Femur (tissue), 1 donor: ENCODE data around the gene ZC3H12D.
"Not testable (repeated sequence)": the region's sequence is repeated elsewhere in the genome, so short reads cannot be mapped to it uniquely, and the experiment has no call there.

Experiments
- DNase-seq: peaks from one replicate; pipeline ENCODE4 v3.0.0-alpha.2; 2017

The ZC3H12D gene

DNA sequence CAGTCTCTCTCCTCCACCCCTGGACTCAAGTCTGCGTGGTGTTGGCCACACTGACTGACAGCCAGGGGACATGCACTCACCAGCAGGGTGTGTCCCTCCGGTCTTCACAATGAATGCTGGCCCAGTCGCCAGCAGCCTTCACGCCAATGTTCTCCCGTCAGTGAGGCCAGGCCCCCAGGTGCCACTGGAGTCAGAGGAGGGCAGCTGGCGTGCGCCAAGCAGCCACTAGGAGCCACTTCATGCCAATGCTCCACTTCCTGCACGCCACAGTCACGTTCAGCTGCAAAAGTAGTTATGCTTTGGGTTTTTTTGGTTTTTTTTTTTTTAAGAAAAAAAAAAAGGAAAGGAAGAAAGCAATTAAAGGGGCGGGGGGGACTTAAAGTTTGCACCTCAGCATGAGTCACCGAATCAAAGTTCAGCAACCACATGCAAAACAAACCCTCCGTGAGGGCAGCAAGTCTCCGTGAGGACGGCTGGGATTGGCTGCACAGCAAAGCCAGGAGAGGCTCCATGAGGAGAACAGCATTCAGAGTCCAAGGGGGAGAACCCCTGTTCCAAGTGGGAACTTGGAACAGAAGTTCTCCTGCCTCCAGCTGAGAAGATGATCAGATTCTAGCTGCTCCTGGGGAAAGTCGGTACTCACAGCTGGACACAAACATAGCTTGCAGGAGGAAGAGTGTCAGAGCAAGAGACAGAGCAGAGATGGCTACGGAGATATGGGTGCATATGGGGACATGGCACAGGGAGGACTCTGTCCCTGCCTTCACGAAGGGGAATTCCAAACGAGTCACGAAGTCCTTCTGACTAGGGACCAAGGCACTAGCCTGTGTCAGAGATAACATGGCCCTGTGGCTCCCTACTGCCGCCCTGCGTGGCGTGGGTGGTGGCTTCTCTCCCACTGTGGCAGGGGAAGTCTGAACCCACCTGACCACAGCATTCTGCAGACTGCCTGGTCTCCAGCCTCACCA, at the start of gene ZC3H12D:
Gene ZC3H12D, minus strand, starts transcription at position 282 of the 968 bp plus-strand sequence. CDS start 10,471 bp downstream, outside the sequence.
- peak; percentile 51 for DNase-seq

DNA sequence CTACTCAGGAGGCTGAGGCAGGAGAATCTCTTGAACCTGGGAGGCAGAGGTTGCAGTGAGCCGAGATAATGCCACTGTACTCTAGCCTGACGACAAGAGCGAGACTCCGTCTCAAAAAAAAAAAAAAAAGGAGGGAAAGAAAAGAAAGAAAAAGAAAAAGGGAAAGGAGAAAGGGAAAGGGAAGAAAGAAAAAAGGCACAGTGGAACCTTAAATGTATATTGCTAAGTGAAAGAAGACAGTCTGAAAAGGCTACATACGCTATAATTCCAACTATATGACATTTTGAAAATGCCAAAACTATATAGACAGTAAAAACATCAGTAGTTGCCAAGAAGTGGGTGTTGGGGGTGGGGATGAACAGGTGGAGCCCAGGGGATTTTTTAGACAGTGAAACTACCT, 44.8 kb upstream of the ZC3H12D start:
- DNase-seq, result no peak

DNA sequence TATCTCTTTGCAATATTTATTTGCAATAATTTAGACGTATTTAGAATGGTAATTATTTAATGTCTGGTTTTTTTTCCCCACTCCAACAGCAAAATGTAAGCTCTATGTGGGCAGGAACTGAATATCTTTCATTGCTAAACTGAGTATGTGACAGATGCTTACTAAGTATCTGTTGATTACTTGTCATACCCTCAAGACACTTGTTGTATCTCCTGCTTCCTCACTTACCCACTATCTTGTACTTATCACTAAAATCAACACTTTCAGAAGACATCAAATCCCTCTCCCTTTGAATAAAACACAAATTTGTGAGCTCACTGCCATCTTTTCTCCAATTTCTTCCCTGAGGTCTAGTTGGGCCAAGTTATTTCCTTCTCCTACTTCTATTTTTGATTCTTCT, 30.7 kb upstream of the ZC3H12D start:
- DNase-seq, result no peak

DNA sequence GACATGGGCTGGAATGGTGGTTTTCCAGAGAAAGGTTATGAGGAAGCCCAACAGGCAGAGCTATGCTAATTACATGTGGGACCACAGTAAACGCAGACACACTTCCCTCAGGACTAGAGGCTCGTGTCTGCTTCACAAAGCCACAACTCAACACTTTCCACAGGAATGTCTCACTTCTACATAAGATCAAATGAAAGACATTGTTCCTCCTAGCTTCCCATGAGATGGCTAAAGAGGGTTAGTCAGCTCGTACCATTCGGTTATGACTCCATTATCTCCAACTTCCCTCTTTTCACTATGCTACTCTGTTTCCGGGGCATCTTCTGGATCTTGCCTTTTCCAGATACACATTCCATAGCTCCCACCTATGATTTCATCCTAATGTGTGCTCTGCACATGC, 29.1 kb upstream of the ZC3H12D start:
- DNase-seq, result no peak

DNA sequence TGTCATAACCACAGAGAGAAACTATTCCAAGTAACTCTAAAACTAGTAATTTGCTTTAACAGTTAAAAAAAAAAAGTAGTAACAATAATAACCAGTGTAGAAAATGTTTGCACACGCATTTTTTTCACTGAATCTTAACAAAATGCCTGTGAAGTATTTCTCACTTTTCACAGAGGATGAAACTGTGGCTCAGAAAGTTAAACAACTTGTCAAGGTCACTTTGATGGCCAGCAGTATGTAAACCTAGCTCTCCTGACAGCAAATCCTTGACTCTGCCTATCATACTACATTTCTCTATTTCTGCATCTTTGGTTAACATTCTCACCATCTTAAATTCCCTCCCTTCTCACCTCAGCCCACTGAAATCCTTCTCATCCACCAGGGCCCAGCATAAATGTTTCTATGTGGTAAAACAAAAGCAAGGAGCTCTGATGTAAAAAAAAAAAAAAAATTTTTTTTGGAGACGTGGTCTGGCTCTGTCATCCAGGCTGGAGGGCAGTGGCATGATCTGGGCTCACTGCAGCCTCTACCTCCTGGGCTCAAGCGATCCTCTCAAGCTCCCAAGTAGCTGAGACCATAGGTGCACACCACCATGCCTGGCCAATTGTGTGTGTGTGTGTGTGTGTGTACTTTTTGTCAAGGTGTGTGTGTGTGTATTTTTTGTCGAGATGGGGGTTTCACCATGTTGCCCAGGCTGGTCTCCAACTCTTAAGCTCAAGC, 26.1 kb upstream of the ZC3H12D start:
- no peak for DNase-seq

DNA sequence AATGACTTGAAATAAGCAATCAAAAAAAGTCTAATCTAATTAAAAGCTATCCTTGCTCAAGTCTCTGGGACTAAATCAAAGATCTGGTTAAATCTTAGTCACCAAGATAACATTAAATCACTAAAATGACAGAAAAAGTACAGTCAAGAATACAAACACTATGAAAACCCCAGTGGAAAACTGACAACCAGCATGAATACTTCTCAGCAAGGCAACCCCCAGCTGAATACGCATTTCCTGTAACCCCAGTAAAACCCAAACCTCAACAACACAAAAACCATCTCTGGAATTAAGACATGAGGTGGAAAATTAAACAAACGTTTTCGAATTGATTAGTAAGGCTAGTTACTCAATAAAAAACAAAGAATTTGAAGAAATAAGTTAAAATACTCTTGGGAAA, 23.7 kb upstream of the ZC3H12D start:
- DNase-seq, result no peak

DNA sequence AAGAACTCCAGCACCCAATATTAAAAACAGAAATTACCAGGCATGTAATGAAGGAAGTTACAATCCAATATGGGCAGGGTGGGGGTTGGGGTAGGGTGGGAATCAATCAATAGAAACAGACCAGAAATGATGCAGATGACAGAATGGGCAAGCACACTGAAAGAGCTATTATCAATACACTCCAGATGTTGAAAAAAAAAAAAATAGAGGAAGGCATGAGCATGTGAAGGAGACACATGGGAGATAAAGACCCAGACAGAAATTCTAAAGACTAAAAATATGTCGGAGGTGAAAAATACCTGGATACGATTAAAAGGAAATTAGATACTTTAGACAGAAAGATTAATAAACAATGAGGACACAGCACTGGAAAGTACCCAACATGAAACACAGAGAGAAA, 19.1 kb upstream of the ZC3H12D start:
- no peak for DNase-seq

DNA sequence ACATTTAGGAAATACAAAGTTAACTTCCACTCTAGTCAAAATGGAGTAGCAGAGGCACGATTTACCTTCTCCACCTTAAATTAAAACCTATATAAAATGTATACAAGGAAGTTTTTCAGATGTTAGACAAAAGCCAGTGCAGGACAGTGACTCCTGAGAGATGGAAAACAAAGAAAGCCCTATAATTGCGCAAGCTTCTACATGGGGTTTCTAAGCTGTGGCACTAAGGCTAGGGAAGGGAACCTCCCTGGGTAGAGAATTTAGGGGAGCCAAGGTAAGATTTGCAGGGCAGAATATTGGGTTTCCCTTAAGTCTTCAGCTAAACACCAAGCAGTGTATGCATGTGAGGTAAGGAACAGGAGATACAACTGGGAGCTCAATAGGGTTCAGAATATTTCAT, 18.5 kb upstream of the ZC3H12D start:
- DNase-seq, result no peak

DNA sequence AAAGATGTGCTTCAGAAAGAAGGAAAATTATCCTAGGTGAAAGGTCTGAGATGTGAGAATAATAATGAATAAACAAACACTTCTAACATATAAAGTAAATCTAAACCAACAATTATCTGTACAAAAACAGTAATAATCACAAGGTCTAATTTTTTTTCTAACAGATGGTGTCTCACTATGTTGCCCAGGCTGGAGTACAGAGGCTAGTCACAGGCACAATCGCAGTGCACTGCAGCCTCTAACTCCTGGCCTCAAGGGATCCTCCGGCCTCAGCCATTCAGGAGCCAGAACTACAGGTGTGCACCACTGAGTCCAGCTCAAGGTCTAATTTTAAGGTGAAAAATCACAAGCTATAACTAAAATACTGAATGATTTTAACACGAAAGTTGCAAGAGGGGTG, 17.0 kb upstream of the ZC3H12D start:
- DNase-seq, result no peak

DNA sequence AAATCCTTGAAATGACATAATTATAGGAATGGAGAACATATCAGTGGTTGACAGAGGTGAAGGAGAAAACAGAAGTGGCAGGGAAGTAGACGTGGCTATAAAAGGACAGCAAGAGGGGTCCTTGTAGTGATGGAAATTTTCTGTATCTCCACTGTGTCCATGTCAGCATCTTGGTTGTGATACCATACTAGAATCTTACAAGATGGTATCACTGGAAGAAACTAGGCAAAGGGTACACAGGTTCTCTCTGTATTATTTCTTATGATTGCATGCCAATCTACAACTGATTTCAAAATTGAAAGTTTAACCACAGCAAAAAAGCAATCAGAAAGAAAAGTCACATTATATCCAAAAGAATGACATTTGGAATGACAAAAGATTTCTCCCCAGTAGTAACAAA, 16.4 kb upstream of the ZC3H12D start:
- no peak for DNase-seq

DNA sequence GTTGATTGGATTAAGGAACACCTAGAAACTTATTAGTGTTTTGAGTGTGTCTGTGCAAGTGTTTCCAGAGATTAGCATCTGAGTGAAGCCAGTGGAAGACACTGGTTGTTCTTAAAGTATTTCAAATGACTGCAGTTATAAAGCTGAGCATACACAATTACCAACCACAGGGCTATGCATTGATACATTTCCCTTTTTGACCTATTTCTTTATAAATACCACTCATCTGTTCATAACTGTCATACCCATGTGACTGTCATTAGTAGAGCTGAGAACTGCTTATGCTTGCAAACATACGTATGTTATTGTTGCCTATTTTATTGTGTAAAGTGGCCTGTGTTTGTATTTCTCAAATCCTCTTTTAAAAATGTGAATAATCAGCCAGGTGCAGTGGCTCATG, 15.3 kb upstream of the ZC3H12D start:
- DNase-seq, result no peak

DNA sequence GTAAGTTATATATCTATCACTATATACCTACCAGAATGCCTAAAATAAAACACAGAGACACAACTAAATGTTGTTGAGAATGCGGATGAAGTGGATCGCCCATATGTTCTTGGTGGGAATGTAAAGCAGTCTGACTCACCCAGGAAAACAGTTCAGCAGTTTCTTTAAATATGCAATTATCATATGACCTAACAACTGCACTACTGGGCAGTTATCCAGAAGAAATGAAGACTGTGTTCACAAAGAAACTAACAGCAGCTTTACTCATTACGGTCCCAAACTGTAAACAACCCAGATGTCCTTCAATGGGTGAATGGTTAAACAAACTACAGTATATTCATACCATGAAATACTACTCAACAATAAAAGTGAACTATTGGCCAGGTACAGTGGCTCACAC, 14.3 kb upstream of the ZC3H12D start:
- DNase-seq, result no peak

DNA sequence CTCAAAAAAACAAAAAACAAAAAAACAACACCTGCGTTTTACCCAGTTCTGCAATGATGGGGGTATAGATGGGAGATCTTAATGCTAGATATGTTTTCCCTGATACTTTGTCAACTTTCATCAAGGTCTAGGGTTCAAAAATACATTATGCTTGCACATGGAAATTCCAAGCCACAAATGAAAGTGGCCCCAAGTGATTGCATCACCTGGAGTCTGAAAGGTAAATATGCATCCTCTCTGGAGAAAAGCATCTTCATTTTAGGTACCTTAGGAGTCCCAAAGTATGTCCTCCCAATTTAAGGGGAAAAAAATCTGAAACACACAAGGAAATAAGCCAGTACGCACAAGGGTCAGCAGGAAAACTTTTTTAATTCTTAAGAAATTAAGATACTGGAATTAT, 12.6 kb upstream of the ZC3H12D start:
- no peak for DNase-seq

DNA sequence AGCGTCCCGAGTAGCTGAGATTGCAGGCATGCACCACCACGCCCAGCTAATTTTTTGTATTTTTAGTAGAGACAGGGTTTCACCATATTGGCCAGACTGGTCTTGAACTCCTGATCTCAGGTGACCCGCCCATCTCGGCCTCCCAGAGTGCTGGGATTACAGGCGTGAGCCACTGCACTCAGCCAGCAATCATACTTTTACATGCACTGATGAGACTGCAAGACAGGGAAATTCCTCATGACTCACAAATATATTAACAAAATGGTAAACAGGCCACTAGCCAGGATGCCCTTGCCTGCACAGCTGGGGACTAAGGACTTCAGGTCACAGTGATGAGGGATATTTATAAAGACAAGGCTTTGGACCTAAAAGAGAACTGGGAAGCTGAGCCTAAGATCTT, 11.8 kb upstream of the ZC3H12D start:
- not testable (repeated sequence) for DNase-seq

DNA sequence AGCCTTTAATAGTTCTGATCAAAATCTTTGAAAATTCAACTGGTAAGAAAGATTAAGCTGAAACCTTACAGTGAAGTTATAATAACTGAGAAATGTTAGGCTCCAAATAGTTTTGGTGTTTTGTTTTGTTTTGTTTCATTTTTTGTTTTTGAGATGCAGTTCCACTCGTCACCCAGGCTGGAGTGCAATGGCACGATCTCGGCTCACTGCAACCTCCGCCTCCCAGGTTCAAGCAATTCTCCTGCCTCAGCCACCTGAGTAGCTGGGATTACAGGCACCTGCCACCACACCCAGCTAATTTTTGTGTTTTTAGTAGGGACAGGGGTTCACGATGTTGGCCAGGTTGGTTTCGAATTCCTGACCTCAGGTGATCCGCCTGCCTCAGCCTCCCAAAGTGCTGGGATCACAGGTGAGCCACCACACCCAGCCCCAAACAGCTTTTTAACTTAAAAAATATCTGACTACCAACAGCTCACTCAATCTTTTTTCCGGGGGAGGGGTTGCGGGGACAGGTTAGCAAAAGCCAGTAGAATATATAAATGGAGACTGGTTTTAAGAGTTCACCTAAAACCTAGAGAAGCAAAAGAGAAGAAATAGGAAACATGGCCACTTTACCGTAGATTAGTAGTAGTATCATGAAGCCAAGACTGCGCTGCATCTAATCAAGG, 10.7 kb upstream of the ZC3H12D start:
- not testable (repeated sequence) for DNase-seq

DNA sequence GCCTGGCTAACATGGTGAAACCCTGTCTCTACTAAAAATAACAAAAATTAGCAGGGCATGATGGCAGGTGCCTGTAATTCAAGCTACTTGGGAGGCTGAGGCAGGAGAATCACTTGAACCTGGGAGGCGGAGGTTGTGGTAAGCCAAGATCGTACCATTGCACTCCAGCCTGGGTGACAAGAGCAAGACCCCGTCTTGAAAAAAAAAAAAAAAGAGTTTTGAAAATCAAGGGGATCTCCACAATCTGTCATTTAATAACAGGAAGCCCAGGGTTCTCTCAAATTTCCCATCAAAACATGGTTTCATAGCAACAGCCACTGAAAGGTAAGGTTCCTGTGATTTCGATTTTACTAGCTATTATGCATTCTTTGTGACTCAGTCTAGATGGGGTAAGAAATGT, 10.0 kb upstream of the ZC3H12D start:
- DNase-seq, result not testable (repeated sequence)

DNA sequence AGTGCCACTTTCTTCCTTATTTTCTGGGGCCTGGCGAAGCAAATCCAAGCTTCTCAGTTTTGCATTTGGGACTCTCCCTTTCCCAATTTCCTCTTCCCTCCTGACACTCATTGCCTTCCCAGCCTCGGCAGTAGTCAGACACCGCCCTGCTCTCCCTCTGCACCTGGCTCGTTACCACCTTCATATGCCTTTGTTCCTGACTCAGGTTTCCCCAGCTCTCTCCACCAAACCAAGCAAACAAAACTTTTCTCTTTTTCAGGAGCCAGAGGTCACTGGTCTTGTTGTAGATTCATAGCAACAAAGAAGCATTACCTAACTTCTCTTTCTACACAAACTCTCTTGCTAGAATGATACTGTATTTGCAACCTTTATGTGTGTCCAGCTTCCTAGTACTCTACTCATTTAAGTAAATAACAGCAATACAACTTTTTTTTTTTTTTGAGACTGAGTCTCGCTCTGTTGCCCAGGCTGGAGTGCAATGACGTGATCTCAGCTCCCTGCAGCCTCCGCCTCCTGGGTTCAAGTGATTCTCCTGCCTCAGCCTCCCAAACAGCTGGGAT, 9.0 kb upstream of the ZC3H12D start:
- no peak for DNase-seq

DNA sequence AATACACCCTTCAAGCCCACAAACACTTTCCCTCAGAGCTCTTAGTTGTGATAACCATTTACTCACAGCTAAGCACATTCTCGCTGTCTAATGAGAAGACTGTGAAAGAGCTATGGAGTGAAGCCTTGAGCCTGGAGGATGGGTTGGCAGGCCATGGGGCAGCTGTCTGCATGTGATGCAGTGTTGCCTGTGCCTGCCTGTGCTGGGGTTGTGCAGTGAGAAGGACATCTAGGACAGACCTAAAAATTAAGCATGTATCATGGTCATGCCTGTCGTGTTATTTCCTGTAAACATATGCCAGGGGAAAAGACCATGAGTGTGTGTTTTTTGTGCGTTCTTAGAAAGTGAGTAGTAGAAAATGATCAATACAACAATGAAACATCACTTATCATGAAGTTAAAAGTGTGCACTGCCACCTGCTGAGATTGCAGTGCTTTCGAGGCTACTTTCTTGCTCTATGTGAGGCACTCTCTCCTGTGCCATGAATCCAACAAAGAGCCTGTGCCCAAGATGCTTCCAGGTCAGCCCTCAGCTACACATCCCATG, 8.1 kb upstream of the ZC3H12D start:
- DNase-seq, result no peak

DNA sequence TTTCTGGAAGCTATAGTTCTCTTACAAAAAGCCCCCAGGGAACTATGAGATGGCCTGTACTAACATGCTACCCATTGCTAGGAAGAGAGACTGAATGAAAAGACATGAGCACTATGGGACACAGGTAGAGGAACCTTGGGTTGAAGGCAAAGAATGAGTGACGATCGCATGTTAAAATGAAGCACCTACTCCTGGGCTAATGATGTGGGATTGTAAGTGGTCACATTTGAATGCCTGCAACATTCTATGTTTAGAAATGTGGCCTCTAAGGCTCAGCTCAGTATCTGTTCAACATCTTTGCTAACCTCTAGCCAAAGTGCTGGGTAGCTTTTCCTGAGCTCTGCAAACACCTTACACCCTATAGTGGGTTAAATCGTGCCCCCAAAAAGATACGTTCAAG, 5.2 kb upstream of the ZC3H12D start:
- DNase-seq, result no peak

DNA sequence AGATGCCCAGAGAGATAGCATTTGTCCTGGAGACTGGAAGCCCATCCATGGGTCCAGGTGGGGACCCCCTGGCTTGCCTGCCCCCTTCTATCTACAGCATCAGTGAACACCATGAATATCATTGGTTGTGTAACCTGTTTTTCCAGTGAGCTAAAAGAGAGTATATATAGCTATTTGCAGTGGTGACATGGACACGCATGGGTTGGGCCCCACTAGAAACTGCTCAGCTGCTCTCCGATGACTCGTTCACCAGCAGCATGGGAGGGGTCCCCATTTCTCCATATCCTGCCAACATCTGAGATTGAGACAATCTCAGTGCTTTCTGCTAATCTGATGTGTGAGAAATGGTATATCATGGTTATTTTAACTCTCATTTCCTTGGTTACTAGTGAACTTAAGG, 4.0 kb upstream of the ZC3H12D start:
- DNase-seq, result no peak

DNA sequence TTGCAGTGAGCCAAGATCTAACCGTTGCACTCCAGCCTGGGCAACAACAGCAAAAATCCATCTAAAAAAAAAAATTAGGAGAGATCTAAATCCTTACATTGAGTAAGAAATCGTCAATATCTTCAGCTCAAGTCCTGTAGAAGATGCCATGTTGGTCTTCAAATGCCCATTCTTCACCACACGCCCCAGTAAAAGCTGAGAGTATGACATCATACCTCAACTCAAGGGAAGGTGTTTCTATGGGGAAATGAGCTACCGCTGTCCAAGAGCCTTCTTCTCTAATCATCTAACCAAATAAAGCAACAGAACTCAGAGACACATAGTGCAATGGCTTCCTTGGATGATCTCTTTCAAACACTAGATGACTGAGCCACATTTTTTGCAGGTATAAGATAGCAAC, 2.5 kb upstream of the ZC3H12D start:
- no peak for DNase-seq

DNA sequence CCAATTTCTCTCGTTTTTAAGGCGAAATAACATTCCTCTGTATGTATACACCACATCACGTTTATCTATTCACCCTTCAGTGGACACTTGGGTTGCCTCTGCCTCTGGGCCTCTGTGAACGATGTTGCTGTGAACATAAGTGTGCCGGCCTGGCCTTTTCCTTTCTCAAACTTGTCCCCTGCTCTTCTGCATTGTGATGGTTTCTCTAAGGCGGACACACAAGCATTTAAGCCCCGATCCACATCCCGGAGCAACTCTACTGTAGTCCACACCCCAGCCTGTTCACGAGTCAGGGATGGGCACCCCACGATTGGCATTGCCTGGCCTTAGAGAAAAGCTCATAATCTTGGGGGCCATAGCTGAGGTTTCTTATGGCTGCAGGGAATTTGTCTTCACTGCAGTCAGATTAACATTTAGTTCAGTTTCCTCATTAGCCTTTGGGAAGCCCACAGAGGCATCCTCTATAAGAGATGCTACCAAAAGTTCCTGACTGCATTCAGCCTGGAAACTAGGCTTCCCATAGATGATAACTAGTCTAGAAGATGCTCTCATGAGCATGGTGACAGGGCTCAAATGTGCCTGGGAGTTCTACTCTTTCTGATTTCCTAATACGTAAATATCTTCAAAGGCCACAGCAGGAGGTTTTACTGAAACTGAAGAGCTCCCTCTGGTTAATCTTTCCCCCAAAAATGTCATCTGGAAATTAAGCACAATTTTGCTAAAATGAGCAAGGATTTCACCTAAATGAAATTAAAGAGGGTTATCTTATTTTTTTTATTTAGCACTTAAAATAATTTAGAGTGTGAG, 762 bp downstream of the ZC3H12D start:
- DNase-seq, result no peak
